Activated CD4-positive, alpha-beta T cell treated with anti-CD3 and anti-CD28 coated beads, Interleukin-2, amount 50 U/mL, for 24 hours (primary cell): ENCODE results near the gene LSM14A.
"Not testable (repeated sequence)": the region's sequence is repeated elsewhere in the genome, so short reads cannot be mapped to it uniquely, and the experiment has no call there.

Experiments used
- DNase-seq, 2 donors: peaks; one replicate each; pipeline ENCODE4 v3.0.0-alpha.2; 2020; ENCODE audit warnings: low read depth in 1 of 2, low spot score in 1 of 2

The LSM14A gene

DNA sequence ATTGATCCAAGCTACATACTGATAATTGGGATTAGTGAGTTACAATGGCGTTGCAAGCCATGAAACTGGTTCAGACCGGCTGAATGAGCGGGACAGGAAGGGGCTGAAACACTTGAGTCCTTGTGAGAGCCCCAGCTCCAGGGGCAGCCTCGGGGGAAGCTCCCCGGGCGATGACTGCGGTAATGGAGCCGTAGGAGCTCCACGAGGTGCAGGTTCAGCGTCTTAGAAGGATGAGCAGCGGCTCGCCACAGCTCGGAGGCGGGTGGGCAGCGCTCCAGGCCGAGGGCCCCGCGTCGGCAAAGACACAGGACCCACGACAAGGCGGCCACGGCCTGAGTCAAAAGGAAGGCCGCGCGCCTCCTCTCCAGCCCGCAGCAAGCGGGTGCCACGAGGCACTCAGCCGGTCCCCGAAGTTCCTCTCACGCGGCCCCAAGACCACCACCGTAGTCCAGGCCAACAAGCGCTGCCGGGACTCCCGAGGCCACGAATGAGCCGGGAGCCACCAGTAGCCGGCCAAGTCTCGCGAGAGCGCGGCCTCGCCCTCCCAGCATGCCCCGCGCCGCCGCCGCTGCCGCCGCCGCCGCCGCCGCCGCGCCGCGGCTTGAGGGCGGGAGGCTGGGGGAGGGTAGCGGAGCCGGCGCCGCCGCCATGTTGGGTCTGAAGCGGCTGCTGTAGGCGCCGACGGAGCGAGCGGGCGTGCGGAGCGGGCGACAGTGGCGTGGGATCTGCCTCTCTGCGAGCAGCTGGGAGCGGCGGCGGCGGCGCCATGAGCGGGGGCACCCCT is at the start of gene LSM14A:
Gene LSM14A (plus strand): TSS at position 628 of the 784 bp plus-strand sequence. CDS start 139 bp downstream, at position 767.
- peak; percentile 84 to 85 for DNase-seq

DNA sequence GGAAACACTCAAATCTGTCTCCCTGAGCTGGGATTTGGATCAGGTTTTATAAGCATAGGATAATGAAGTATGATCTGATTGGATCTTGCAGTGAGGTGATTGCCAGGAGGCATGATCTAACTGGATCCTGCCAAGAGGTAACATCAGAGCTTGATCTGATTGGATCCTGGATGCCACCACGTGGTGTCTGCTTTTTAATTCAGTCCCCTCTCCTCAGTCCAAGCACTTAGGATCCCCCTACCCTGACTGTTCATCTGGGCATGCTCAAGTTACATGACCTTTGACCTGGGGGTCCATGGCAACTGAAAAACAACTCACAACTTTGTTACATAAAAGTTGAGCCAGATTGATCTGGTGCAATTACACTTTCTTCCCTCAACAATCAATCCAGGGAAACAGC is 47.5 kb upstream of the LSM14A start:
- no peak for DNase-seq

DNA sequence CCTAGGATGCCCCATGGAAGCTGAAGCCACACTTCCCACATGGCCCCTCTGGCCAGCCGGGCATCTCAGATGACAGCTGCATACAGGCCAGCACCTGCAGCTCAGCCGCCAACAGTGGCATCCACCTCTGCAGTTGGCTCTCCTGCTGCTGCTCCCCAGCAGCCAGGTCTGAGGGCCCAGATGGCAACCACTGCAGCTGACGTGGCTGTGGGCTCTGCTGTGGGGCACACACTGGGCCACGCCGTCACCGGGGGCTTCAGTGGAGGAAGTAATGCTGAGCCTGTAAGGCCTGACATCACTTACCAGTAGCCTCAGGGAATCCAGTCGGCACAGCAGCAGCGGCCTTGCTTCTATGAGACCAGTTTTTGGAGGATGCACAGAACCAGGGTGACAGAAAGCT is 45.3 kb upstream of the LSM14A start:
- DNase-seq = no peak

DNA sequence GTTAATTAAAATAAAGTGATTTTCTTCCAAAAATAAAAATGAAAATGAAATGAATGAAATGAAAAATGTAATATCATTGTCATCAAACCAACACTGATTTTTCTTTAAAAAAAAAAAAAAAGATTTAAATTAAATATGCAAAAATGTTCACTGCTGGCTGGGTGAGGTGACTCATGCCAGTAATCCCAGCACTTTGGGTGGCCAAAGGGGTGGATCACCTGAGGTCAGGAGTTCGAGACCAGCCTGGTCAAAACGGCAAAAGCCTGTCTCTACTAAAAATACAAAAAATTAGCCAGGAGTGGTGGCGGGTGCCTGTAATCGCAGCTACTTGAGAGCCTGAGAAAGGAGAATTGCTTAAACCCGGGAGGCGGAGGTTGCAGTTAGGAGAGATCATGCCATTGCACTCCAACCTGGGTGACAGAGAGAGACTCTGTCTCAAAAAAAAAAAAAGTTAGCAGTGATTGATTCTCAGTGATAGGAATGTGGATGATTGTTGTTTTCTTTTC is 44.6 kb upstream of the LSM14A start:
- DNase-seq = no peak

DNA sequence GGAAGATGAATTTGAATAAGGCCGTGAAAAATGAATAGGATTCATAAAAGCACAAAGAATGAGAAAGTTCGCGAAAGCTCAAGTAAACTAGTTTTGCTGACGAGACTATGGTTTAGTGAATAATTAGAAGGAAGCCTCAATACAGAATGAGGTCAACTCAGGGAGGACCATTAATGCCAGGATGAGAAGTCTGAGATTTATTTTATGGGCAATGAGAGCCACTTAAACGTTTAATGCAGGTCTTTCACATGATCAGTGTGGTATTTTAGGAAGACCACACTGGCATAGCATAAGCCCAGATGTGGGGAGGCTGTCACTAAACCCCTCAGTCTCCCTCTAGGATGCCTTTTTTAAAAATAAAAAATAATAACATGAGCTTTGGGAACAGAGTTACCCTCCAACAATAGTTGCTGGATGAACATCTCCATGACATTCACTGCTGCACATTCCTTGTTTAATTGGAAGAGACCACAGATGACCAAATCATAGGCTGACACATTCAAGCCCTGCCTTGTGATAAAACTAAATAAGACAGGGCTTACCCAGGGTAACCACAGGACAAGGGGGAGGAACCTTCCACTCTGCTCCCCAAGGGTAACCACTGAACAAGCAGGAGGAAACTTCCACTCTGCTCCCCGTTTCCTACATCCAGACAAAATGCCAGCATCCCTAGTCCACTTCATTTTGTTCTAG is 43.6 kb upstream of the LSM14A start:
- no peak for DNase-seq

DNA sequence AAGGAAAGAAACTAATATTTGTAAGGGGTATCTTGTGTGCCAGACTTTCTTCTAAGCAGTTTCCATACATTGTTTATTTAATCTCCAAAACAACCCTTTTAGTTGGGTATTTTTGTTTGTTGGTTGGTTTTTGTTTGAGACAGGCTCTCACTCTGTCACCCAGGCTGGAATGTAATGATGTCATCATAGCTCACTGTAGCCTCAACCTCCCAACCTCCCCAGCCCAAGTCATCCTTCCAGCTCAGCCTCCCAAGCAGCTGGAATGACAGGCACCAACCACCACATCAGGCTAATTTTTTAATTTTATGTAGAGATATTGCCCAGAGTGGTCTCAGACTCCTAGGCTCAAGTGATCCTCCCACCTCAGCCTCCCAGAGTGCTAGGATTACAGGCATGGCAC is 41.2 kb upstream of the LSM14A start:
- no peak for DNase-seq

DNA sequence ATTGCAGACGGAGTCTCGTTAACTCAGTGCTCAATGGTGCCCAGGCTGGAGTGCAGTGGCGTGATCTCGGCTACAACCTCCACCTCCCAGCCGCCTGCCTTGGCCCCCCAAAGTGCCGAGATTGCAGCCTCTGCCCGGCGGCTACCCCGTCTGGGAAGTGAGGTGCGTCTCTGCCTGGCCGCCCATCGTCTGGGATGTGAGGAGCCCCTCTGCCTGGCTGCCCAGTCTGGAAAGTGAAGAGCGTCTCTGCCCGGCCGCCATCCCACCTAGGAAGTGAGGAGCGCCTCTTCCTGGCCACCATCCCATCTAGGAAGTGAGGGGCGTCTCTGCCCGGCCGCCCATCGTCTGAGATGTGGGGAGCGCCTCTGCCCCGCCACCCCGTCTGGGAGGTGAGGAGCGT is 40.2 kb upstream of the LSM14A start:
- not testable (repeated sequence) for DNase-seq

DNA sequence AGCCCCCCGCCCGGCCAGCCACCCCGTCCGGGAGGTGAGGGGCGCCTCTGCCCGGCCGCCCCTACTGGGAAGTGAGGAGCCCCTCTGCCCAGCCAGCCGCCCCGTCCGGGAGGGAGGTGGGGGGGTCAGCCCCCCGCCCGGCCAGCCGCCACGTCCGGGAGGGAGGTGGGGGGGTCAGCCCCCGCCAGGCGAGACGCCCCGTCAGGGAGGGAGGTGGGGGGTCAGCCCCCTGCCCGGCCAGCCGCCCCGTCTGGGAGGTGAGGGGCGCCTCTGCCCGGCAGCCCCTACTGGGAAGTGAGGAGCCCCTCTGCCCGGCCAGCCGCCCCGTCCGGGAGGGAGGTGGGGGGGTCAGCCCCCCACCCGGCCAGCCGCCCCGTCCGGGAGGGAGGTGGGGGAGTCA is 39.6 kb upstream of the LSM14A start:
- DNase-seq = not testable (repeated sequence)

DNA sequence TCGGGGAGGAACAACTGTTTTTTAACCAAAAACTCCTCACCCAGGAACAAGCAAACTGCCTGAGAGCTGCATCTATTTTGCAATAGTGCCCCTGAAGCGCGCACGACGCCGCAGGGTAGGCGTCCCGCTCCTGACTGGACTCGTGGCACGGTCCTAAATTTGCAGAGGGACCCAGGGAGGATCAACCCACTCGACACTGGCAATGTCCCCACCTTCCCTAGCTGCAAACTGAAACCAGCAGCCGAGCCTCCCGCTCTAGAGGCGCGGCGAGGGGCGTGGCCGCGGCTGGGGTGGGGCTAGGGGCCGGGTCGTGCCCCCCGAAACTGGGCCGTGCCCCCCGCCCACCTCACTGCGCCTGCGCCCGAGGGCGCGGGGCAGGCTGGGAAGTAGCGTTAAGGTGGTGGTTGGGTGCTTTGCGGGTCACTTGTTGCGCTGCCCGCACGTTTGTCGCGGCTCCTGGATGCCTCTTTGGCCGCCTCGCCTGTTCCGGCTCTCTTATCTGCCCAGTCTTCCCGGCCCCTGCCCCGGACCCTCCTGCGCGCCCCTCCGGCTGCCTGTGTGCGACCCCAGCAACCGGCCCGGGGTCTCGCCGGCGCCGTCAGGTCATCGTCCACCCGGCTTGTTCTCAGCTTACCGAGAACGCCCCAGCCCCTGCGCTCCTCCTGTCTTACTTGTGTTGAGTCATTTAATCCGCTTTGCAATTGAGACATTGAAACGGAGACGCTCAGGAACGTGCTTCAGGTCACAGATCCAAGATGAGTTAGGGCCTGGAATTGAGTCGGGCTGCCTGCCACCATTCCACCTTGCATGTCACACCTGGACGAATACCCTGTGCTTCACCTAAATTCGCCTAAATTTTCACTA is 37.9 kb upstream of the LSM14A start:
- DNase-seq = peak; percentile 78 to 85

DNA sequence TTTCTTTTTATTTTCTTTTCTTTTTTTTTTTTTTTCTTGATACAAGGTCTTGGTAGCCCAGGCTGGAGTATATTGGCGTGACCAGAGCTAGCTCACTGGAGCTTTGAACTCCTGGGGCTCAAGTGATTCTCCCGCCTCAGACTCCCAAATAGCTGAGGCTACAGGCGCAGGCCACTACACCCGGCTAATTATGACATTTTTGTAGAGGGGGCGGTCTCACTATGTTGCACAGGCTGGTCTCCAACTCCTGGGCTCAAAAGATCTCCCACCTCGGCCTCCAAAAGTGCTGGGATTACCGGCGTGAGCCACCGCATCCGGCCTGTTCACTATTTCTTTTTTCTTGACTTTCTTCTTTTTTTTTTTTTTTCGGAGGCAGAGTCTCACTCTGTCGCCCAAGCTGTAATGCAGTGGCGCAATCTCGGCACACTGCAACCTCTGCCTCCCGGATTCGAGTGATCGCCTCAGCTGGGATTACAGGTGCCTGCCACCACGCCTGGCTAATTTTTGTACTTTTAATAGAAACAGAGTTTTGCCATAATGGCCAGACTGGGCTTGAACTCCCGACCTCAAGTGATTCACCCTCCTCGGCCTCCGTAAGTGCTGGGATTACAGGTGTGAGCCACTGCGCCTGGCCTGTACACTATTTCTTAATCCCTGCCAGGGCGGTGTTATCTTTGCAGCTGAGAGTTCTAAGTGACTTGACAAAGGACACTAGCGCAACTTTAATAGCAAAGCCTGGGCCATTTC is 37.1 kb upstream of the LSM14A start:
- DNase-seq = no peak

DNA sequence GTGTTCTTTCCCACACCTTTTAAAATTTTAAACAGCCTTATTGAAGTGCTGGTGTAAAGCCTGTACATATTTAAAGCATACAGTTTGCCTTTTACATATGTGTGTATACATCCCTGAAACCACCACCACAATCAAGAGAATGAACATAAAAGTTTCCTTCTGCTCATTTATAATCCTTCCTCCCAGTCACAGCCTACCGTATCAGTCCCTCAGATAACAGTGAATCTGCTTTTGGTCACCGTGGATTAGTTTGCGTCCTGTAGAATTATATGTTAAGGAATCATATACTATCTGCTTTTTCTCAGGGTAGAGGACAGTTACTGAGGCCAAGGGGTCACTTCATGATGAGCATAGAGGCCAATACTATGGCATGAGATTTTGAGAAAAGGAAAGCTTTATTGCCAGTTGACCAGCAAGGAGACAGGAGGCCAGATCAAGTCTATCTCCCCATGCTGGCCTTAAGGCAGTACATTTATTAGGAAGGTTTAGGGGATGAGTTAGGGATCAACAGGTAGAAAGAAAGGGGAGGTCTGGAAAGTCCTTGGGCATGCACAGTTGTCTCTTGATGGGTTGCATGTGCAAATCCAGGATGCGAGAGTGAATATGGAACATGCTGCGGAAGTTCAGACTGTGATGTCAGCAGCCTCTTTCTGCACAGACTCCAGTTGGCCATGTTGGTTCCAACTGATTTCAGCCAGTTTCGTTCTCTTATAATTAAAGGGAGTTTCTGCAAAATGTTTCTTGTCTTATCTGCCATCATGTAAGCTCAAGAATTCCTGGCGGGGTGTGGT is 36.3 kb upstream of the LSM14A start:
- DNase-seq = no peak

DNA sequence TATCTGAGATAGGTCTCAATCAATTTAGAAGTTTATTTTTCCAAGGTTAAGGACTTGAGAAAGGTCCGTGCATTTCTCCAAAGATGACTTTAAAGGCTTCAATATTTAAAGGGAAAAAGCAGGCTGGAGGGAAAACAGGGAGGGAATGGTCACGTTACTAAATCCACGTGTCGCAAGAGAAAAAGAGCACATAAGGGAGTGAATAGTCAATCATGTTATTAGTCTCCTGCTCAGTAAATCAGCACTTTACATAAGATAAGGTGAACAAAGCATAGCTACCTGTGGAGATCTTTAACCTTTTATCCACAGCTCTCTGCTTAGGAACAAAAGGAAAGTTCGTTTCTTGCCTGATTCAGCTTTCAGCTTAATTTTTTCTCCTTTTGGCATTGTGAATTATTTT is 31.3 kb upstream of the LSM14A start:
- no peak for DNase-seq

DNA sequence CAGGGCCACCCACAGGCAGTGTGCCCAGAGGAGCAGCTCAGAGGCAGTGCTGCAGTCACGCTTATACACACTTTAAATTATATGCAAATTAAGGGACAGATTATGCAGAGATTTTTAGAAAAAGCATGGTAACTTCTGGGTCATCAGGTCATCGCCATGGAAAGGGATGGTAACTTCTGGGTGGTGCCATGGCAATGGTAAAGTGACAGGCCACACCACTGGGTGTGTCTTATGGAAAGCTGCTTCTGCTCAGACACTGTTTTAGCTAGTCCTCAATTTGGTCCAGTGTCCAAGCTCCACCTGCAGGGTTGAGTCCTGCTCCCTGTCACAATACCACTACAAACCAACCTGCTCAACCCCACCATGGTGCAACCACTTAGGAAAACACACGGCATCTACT is 29.9 kb upstream of the LSM14A start:
- DNase-seq = no peak

DNA sequence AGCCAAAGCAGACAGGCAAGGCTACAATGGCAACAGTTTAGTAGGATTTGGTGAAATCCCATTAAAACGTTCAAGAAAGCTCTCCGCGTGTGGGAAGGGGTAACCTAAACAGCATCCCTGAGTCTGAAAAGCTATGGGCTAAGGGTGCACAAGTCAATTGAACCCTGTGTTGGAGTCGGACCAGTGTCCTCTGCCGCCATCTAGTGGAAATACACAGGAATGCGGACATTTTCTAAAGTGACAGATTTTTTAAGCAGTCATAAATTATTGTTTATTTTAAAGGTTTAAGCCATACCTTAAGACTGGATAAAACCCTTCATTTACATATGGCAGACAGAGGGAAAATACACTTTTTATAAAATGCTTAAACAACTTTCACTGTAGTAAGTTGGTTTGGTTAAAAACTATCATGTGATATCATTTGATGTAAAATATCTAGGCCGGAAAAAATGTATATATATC is 26.5 kb upstream of the LSM14A start:
- peak; percentile 8 to 61 for DNase-seq

DNA sequence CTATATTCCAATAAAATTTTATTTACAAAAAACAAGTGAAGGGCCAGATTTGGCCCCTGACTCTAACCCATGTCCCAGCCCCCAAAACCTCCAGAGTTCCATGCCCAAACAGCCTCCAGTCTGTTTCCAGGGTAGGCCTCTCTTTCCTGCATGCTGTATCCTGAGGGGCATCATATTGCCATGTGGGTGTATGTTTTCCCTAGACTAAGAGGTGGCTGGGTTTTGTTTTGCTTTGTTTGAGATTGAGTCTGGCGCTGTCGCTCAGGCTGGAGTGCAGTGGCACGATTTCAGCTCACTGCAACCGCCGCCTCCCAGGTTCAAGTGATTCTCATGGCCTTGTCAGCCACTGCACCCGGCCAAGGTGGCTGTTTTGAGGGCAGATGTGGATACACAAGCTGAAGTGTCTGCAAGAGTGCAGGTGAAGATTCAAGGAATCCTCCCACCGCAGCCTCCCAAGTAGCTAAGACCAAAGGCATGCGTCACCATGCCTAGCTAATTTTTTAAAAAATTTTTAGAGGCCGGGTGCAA is 23.6 kb upstream of the LSM14A start:
- DNase-seq = no peak

DNA sequence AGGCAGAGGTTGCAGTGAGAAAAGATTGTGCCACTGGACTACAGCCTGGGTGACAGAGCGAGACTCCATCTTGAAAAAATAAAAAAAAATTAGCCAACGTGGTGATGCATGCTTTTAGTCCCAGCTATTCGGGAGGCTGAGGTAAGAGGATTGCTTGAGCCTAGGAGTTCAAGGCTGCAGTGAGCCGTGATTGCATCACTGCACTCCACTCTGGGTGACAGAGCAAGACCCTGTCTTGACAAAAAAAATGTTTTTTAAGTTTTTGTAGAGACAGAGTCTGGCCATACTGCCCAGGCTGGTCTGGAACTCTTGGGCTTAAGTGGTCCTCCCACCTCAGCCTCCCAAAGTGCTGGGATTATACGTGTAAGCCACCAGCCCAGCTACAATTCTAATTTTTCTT is 22.4 kb upstream of the LSM14A start:
- no peak for DNase-seq

DNA sequence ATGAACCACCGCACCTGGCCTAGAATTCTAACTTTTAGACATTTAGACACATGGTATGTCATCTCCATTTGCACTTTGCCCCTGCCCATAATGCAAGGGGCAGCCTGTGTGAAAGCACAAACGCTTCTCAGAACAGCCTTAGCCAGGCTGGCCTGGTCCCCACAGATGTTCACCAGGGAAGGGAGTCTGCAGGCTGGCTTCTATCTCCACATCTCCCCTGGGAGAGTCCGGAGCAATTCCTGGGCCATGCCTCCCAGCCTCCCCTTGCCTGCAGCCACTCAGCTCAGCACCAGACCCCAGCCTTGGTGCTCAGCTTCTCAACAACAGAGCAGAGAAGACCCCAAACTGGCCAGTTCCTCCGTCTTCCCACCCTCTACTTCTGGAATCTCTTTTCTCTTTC is 21.7 kb upstream of the LSM14A start:
- no peak for DNase-seq

DNA sequence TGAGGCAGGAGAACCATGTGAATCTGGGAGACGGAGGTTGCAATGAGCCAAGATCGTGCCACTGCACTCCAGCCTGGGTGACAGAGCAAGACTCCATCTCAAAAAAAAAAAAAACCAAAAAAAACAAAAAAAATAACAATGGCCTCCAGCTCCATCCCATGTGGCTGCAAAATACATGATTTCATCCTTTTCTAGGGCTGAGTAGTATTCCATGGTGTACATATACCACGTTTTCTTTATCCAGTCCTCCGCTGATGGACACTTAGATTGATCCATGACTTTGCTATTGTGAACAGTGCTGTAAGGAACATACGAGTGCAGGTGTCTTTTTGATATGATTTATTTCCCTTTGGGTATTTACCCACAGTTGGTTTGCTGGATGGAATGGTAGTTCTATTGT is 20.9 kb upstream of the LSM14A start:
- DNase-seq = no peak

DNA sequence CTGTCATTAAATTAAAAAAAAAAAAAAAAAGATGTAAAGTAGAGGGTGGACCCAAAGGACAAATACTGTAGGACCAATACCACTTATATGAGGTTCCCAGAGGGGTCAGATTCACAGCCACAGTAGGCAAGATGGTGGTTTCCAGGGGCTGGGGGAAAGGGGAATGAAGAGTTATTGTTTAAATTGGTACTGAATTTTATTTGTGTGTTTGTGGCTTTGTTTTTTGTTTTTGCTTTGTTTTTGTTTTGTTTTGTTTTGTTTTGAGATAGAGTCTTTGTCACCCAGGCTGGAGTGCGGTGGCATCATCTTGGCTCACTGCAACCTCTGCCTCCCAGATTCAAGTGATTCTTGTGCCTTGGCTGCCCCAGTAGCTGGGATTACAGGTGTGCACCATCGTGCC is 17.9 kb upstream of the LSM14A start:
- no peak for DNase-seq

DNA sequence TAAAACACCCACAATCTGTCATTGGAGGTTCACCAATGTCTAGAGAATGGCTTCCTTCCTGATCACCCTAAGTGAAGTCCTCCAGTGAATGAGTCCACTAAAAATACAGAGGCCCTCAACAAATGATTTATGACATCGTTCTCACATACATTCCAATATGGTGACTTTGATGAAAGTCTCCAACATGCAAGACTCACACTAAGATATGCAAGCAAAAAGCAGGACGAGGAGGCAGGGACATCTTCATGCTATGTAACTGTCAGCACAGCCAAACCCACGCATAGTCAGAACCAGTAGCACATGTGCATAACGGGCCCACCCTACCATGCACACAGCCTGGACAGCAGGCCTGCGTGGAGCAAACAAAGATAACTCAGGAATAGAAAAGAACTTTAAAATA is 16.6 kb upstream of the LSM14A start:
- no peak for DNase-seq
